ENCODE measurements around the gene EIF4A3. TPM values are rescaled to one million over a fixed set of nuclear protein-coding genes. Genes with fewer than 3 reads are reported as not detected.

The EIF4A3 gene
- total and polyA plus RNA-seq, 5 donors: 30.5 to 42.2 (median 38.1) TPM

GRCh38 chr17:80103449-80104085 is 43.4 kb downstream of the EIF4A3 start:
- intact Hi-C loops (cut with DNase I): no loop called here
- no peak overlapping the region for H3K4me3 ChIP-seq (ENCODE audit: low read length)
- H3K27me3 ChIP-seq (ENCODE audit: control insufficient read depth, insufficient read depth): no peaks in the 10 kb centered on the region
- DNase-seq (peak in 1 of 3 donors; percentile 21), ATAC-seq (no peak)
- WGBS: 95% methylated on average over 19 of the region's 19 CpGs
- no peaks in the 10 kb centered on the region for H3K9me3 ChIP-seq (ENCODE audit: control insufficient read depth, low read length)
- H3K27ac ChIP-seq (ENCODE audit: low read length): no peak overlapping the region
- H3K4me1 ChIP-seq (ENCODE audit: control insufficient read depth, insufficient read depth, low read length): no peaks in the 10 kb centered on the region

- Histone ChIP-seq H3K9me3 (ENCODE audit: control insufficient read depth, low read length) (no peaks in the 10 kb centered on the region), H3K27ac (ENCODE audit: low read length) (no peak overlapping the region), H3K4me3 (ENCODE audit: low read length) (no peak overlapping the region), H3K27me3 (ENCODE audit: control insufficient read depth, insufficient read depth) (no peaks in the 10 kb centered on the region), H3K4me1 (ENCODE audit: control insufficient read depth, insufficient read depth, low read length) (no peaks in the 10 kb centered on the region)
- DNase-seq (peak in 1 of 3 donors; percentile 39), ATAC-seq (no peak)
- 85% methylated on average over 15 of the region's 15 CpGs for WGBS
- intact Hi-C loops (cut with DNase I): no loop called here
Observed at GRCh38 chr17:80102664-80103448, 44.1 kb downstream of the EIF4A3 start.

- no peak overlapping the region for H3K27ac ChIP-seq (ENCODE audit: low read length)
- no peaks in the 10 kb centered on the region for H3K9me3 ChIP-seq (ENCODE audit: control insufficient read depth, low read length)
- ATAC-seq (peak in 1 of 2 donors; percentile 1), DNase-seq (peak; percentile 38 to 67 (median 67))
- H3K4me1 ChIP-seq (ENCODE audit: control insufficient read depth, insufficient read depth, low read length): no peaks in the 10 kb centered on the region
- H3K4me3 ChIP-seq (ENCODE audit: low read length): peak overlapping the region; percentile 83
- no peaks in the 10 kb centered on the region for H3K27me3 ChIP-seq (ENCODE audit: control insufficient read depth, insufficient read depth)
- WGBS: 31% methylated on average over 21 of the region's 21 CpGs
- intact Hi-C loops (cut with DNase I): no loop called here
Observed at GRCh38 chr17:80101946-80102663, 44.8 kb downstream of the EIF4A3 start.

- Histone ChIP-seq H3K27ac (ENCODE audit: low read length) (peak within 1 kb of the TSS; percentile 66), H3K4me3 (ENCODE audit: low read length) (peak within 1 kb of the TSS; percentile 83), H3K27me3 (ENCODE audit: control insufficient read depth, insufficient read depth) (no peaks in the 10 kb centered on the region), H3K4me1 (ENCODE audit: control insufficient read depth, insufficient read depth, low read length) (no peaks in the 10 kb centered on the region), H3K9me3 (ENCODE audit: control insufficient read depth, low read length) (no peaks in the 10 kb centered on the region)
- peak; percentile 90 for ATAC-seq
- WGBS: under 1% methylated on average over 114 of the region's 114 CpGs
- intact Hi-C loops (cut with DNase I): no loop called here
- DNase-seq: peak; percentile 89 to 96 (median 96)
Observed at GRCh38 chr17:80101011-80101945, 45.6 kb downstream of the EIF4A3 start, which contains the start of gene GAA. GAA (plus strand) TSS chr17:80101581; CDS start chr17:80104587, 3,006 bp downstream.

- Histone ChIP-seq H3K27ac (ENCODE audit: low read length) (no peak overlapping the region), H3K4me1 (ENCODE audit: control insufficient read depth, insufficient read depth, low read length) (no peaks in the 10 kb centered on the region), H3K4me3 (ENCODE audit: low read length) (no peak overlapping the region), H3K9me3 (ENCODE audit: control insufficient read depth, low read length) (no peaks in the 10 kb centered on the region), H3K27me3 (ENCODE audit: control insufficient read depth, insufficient read depth) (no peaks in the 10 kb centered on the region)
- 92% methylated on average over 4 of the region's 4 CpGs for WGBS
- ATAC-seq (no peak), DNase-seq (peak in 1 of 3 donors; percentile 24)
- intact Hi-C loops (cut with DNase I): no loop called here
Observed at GRCh38 chr17:80100035-80100323, 46.9 kb downstream of the EIF4A3 start.

GRCh38 chr17:80099291-80100034 is 47.5 kb downstream of the EIF4A3 start:
- Histone ChIP-seq H3K27ac (ENCODE audit: low read length) (no peak overlapping the region), H3K27me3 (ENCODE audit: control insufficient read depth, insufficient read depth) (no peaks in the 10 kb centered on the region), H3K4me3 (ENCODE audit: low read length) (no peak overlapping the region), H3K9me3 (ENCODE audit: control insufficient read depth, low read length) (no peaks in the 10 kb centered on the region), H3K4me1 (ENCODE audit: control insufficient read depth, insufficient read depth, low read length) (no peaks in the 10 kb centered on the region)
- DNase-seq (peak in 1 of 3 donors; percentile 58), ATAC-seq (no peak)
- intact Hi-C loops (cut with DNase I): no loop called here
- WGBS: 92% methylated on average over 27 of the region's 27 CpGs

GRCh38 chr17:80097844-80098691 is 48.9 kb downstream of the EIF4A3 start:
- no peaks in the 10 kb centered on the region for H3K4me1 ChIP-seq (ENCODE audit: control insufficient read depth, insufficient read depth, low read length)
- no peaks in the 10 kb centered on the region for H3K9me3 ChIP-seq (ENCODE audit: control insufficient read depth, low read length)
- no peaks in the 10 kb centered on the region for H3K27me3 ChIP-seq (ENCODE audit: control insufficient read depth, insufficient read depth)
- WGBS: 95% methylated on average over 23 of the region's 23 CpGs
- no peak for ATAC-seq
- intact Hi-C loops (cut with DNase I): no loop called here
- H3K4me3 ChIP-seq (ENCODE audit: low read length): no peak overlapping the region
- H3K27ac ChIP-seq (ENCODE audit: low read length): no peak overlapping the region
- DNase-seq: peak in 1 of 3 donors; percentile 51

- WGBS: 84% methylated on average over 17 of the region's 17 CpGs
- no peak for ATAC-seq
- Histone ChIP-seq H3K9me3 (ENCODE audit: control insufficient read depth, low read length) (no peaks in the 10 kb centered on the region), H3K4me1 (ENCODE audit: control insufficient read depth, insufficient read depth, low read length) (no peaks in the 10 kb centered on the region), H3K4me3 (ENCODE audit: low read length) (no peak overlapping the region), H3K27me3 (ENCODE audit: control insufficient read depth, insufficient read depth) (no peaks in the 10 kb centered on the region), H3K27ac (ENCODE audit: low read length) (no peak overlapping the region)
- DNase-seq: peak in 1 of 3 donors; percentile 45
- intact Hi-C loops (cut with DNase I): no loop called here
Observed at GRCh38 chr17:80097127-80097621, 49.8 kb downstream of the EIF4A3 start.

GRCh38 chr17:80096561-80097021 is 50.3 kb downstream of the EIF4A3 start:
- H3K4me1 ChIP-seq (ENCODE audit: control insufficient read depth, insufficient read depth, low read length): no peaks in the 10 kb centered on the region
- no peak overlapping the region for H3K27ac ChIP-seq (ENCODE audit: low read length)
- no peak overlapping the region for H3K4me3 ChIP-seq (ENCODE audit: low read length)
- DNase-seq (peak in 2 of 3 donors; percentile 34 to 38), ATAC-seq (no peak)
- no peaks in the 10 kb centered on the region for H3K27me3 ChIP-seq (ENCODE audit: control insufficient read depth, insufficient read depth)
- WGBS: 80% methylated on average over 12 of the region's 12 CpGs
- no peaks in the 10 kb centered on the region for H3K9me3 ChIP-seq (ENCODE audit: control insufficient read depth, low read length)
- intact Hi-C loops (cut with DNase I): no loop called here
